GM12865 (cell line): ENCODE results near the gene HMGA1.

Source experiments
- DNase-seq: peaks from one replicate; pipeline ENCODE4 v3.0.0; 2010; ENCODE audit warnings: low read depth
- H3K4me3 ChIP-seq: 2 replicates; pipeline ENCODE4 v1.5.1; 2011; ENCODE audit warnings: mild to moderate bottlenecking, low read depth, low read length, control low read depth
- CTCF ChIP-seq: IDR thresholded peaks from 2 replicates; pipeline ENCODE4 v1.5.1; 2011; ENCODE audit warnings: low read length, control low read depth, low read depth, inconsistent platforms; ENCODE audit not compliant: insufficient read depth; ENCODE audit errors: missing control alignments

HMGA1 gene

GRCh38 chr6:34205916-34206315 is 30.8 kb upstream of the HMGA1 start:
- DNase-seq = no peak
- TF ChIP-seq CTCF = no peak
- no peak overlapping the region for H3K4me3 ChIP-seq

- DNase-seq = no peak
- TF ChIP-seq CTCF = no peak
- no peak overlapping the region for H3K4me3 ChIP-seq
Measured at GRCh38 chr6:34206726-34207125, 29.9 kb upstream of the HMGA1 start.

- TF ChIP-seq CTCF = no peak
- DNase-seq = no peak
- no peak overlapping the region for H3K4me3 ChIP-seq
Measured at GRCh38 chr6:34207695-34208443, 28.8 kb upstream of the HMGA1 start.

GRCh38 chr6:34213772-34214171 is 22.9 kb upstream of the HMGA1 start:
- no peak overlapping the region for H3K4me3 ChIP-seq
- no peak for DNase-seq
- TF ChIP-seq CTCF = no peak

GRCh38 chr6:34218691-34219090 is 18.0 kb upstream of the HMGA1 start:
- no peak overlapping the region for H3K4me3 ChIP-seq
- no peak for DNase-seq
- TF ChIP-seq CTCF = no peak

- peak overlapping the region; percentile 24 for H3K4me3 ChIP-seq
- no peak for DNase-seq
Measured at GRCh38 chr6:34223381-34223955, 13.2 kb upstream of the HMGA1 start.

More at GRCh38 chr6:34223381-34223955, 13.2 kb upstream of the HMGA1 start:
- no peak for TF ChIP-seq CTCF
